ACHN (cell line): ENCODE data around the gene CASKIN2.
"Not testable (repeated sequence)": the region's sequence is repeated elsewhere in the genome, so short reads cannot be mapped to it uniquely, and the experiment has no call there.

ENCODE experiments used
- DNase-seq: peaks from one replicate; pipeline ENCODE4 v3.0.0-alpha.2; 2015
- in situ Hi-C: cut with HindIII; loops from 2 replicates; pipeline ENCODE4 v1.10.0; 2017; ENCODE audit warnings: low sequenced_read_pairs, low pct_ligation_motif_present, low pct_unique_long_range_greater_than_20kb

CASKIN2 gene

GRCh38 chr17:75459590-75460267 lies 55.6 kb downstream of the CASKIN2 start:
- in situ Hi-C loops, result no loop called here
- DNase-seq, result no peak

- in situ Hi-C loops, result no loop called here
These were observed 56.1 kb downstream of the CASKIN2 start for GRCh38 chr17:75459246-75459589.

GRCh38 chr17:75457047-75457654 lies 58.2 kb downstream of the CASKIN2 start:
- peak; percentile 6 for DNase-seq
- in situ Hi-C loops, result no loop called here

More at GRCh38 chr17:75459246-75459589, 56.1 kb downstream of the CASKIN2 start:
- DNase-seq, result no peak

GRCh38 chr17:75456417-75457046 lies 58.8 kb downstream of the CASKIN2 start, which contains the start of gene TMEM94:
TMEM94 (plus strand) TSS chr17:75456635; CDS start chr17:75471906, 15,271 bp downstream.
- in situ Hi-C loops, result no loop called here
- peak; percentile 99 for DNase-seq

- in situ Hi-C loops, result no loop called here
- no peak for DNase-seq
These were observed 59.3 kb downstream of the CASKIN2 start for GRCh38 chr17:75456039-75456416.

GRCh38 chr17:75454672-75455071 lies 60.7 kb downstream of the CASKIN2 start:
- DNase-seq, in situ Hi-C loops: not testable (repeated sequence)

GRCh38 chr17:75454193-75454592 lies 61.1 kb downstream of the CASKIN2 start:
- in situ Hi-C loops, result no loop called here
- DNase-seq, result peak; percentile 96

GRCh38 chr17:75450270-75450669 lies 65.1 kb downstream of the CASKIN2 start:
- in situ Hi-C loops, result no loop called here
- DNase-seq, result no peak
